Aorta (tissue), 5 donors: Measurements from ENCODE around the gene CLEC4F. TPM values are rescaled to one million over a fixed set of nuclear protein-coding genes. Genes with fewer than 3 reads are reported as not detected.

Source experiments
- ATAC-seq: fragments of 200-7000 bp; cut with Tn5 transposase; one replicate; pipeline ENCODE4 v1.9.1; 2022; ENCODE audit warnings: moderate library complexity; ENCODE audit not compliant: low FRiP score
- DNase-seq, 2 donors: peaks; one replicate each; pipeline ENCODE4 v3.0.0-alpha.2; 2020
- H3K27ac ChIP-seq, 2 donors: one replicate each; pipeline ENCODE4 v1.5.1; 2013; ENCODE audit warnings: low read length in 2 of 2, mild to moderate bottlenecking in 2 of 2, moderate library complexity in 2 of 2, control low read depth in 1 of 2, inconsistent platforms in 1 of 2, low read depth in 1 of 2
- H3K27me3 ChIP-seq, 2 donors: one replicate each; pipeline ENCODE4 v1.6.1; 2013; ENCODE audit warnings: control low read depth in 1 of 2, low read length in 1 of 2, mild to moderate bottlenecking in 1 of 2, moderate library complexity in 1 of 2; ENCODE audit not compliant: insufficient read depth in 2 of 2, control insufficient read depth in 1 of 2
- H3K36me3 ChIP-seq, 2 donors: one replicate each; pipeline ENCODE4 v1.6.1; 2013; ENCODE audit warnings: control low read depth in 1 of 2, low read length in 1 of 2, mild to moderate bottlenecking in 1 of 2; ENCODE audit not compliant: insufficient read depth in 2 of 2, control insufficient read depth in 1 of 2
- H3K4me1 ChIP-seq, 2 donors: one replicate each; pipeline ENCODE4 v1.6.1; 2013; ENCODE audit warnings: low read length in 2 of 2, control low read depth in 1 of 2, mild to moderate bottlenecking in 1 of 2, moderate library complexity in 1 of 2; ENCODE audit not compliant: insufficient read depth in 2 of 2, control insufficient read depth in 1 of 2
- H3K4me3 ChIP-seq, 2 donors: one replicate each; pipeline ENCODE4 v1.5.1; 2013; ENCODE audit warnings: low read length in 2 of 2, control low read depth in 1 of 2, mild to moderate bottlenecking in 1 of 2
- H3K9me3 ChIP-seq: one replicate; pipeline ENCODE4 v1.6.1; 2013; ENCODE audit warnings: mild to moderate bottlenecking, low read length; ENCODE audit not compliant: control insufficient read depth
- WGBS, 2 donors: extraction: QIAGEN DNeasy Blood & Tissue Kit; methylation state at CpG; one replicate each; pipeline ENCODE4 v1.1.7; 2013; 5-methylcytosine and 5-hydroxymethylcytosine counted together
- intact Hi-C, 2 donors: fragments of 100-400 bp; cut with DNase I; formaldehyde crosslinking; loops; one replicate each; pipeline versions ENCODE4 v1.14.2 to v1.15.0; 2022
- polyA plus RNA-seq, 2 donors: library from polyadenylated mRNA; stranded (reverse); fragments of 200-250 nt; gene quantifications; one replicate each; pipeline ENCODE4 v1.2.3, GENCODE V29; 2013
- total RNA-seq, 2 donors: library from RNA; stranded (reverse); fragmentation: NEBNext Ultra II Directional; extraction: Animal tissue kit (Norgen Biotek cat#: 25700); gene quantifications; one replicate each; pipeline ENCODE4 v1.2.1, GENCODE V29; 2021
- donor health status: healthy with polysubstance abuse.
- donor health status: Bipolar disorder and iron deficiency.
- donor health status: DM: no; HTN: no; CAD: no.
- donor health status: DM: no; HTN: no; CAD: no.
- donor health status: DM: yes; HTN: yes; CAD: no.

Gene CLEC4F
- total and polyA plus RNA-seq, 4 donors = 0.72 TPM; not detected in 3

DNA sequence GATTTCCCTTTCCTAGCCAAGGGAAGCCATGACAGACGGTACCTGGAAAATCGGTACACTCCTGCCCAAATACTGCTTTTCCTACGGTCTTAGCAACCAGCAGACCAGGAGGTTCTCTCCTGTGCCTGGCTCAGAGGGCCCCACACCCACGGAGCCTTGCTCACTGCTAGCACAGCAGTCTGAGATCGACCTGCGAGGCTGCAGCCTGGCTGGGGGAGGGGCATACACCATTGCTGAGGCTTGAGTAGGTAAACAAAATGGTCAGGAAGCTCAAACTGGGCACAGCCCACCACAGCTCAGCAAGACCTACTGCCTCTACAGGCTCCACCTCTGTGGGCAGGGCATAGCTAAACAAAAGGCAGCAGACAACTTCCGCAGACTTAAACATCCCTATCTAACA lies 22.0 kb upstream of the CLEC4F start:
- no peaks in the 10 kb centered on the region for H3K27me3 ChIP-seq

DNA sequence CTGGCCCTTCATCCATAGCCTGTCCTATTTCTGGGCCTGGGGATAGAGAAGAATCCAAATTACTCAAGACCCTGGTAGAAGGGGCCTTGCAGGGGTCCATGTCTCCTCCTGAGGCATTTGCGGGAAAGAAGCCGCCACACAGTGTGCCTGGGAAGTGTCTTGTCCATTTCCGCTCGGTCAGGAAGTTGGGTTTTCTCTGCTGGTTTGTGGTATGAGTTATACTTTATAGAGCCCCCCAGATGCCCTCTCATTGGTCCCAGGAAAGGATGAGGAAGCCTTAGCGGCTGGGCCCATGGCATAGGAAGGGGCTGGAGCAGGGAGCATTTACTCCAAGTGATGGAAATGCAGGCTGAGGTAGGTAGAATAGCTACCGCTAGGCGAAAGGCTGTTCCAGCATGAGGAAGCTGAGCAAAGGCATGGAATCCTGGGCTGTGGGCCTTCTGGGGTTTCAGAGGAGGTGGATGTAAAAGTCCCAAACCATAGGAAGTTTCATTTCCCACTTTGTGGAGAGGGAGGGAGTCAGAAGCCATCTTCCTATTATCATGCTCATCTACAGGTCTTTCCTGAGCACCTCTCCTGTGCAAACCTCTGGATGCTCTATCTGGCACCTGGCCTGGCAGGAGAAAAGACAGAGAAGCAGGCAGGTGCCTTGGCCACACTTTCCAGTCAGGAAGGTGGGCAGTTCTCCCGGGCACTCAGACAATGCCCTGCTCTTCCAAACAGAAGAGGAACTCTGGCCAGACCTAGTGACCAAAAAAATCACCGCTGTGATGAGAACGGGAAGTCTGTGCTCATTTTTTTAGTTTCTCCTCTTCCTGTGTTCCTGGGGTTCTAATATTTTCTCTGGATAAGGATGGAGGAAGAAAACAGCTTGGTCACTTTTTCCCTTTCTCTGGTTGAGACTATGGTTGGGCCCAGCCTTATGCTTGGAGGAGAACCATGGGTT lies 17.9 kb upstream of the CLEC4F start:
- DNase-seq = no peak
- Histone ChIP-seq H3K27me3 (no peaks in the 10 kb centered on the region), H3K4me1 (no peaks in the 10 kb centered on the region), H3K36me3 (no peaks in the 10 kb centered on the region), H3K27ac (no peak overlapping the region), H3K9me3 (no peaks in the 10 kb centered on the region), H3K4me3 (no peak overlapping the region)
- WGBS, 2 donors = 86 to 88% methylated on average over 10 of the region's 10 CpGs
- ATAC-seq = no peak
- intact Hi-C loops = loop anchor here in 1 of 2 donors (2.0 kb wide), 1 partner anchor 27 kb away; no protein-coding TSS in a partner anchor

More for the DNA sequence above, 22.0 kb upstream of the CLEC4F start:
- WGBS, 2 donors = 81 to 82% methylated on average over 7 of the region's 7 CpGs
- H3K4me3 ChIP-seq = no peak overlapping the region
- DNase-seq (peak in 1 of 2 donors; percentile 36), ATAC-seq (no peak)
- intact Hi-C loops = no loop called here
- no peaks in the 10 kb centered on the region for H3K36me3 ChIP-seq
- H3K27ac ChIP-seq = no peak overlapping the region
- H3K9me3 ChIP-seq = no peaks in the 10 kb centered on the region
- H3K4me1 ChIP-seq = no peaks in the 10 kb centered on the region

DNA sequence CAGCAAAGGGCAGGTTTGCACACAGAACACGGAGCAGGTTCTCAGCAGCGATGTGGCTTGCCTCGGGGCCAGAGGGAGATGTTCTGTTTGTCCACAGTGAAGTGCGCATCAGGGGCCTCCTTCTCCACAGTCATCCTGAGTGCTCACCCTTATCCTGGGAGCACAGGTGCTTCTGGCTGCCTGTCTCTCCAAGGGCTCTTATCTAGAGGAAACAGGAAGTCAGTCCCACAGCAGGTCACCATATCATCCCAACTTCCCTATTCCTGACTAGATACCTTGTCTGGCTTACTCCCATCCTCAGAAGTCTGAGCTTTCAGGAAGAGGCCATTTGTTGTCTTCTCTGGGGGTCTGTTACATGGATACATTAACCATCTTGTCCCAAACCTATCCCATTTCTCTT lies 15.2 kb upstream of the CLEC4F start, which contains the start of gene CD207:
TSS of gene CD207 (minus strand) at position 174 of the 400 bp plus-strand sequence. CDS start at position 134, 40 bp downstream.
- DNase-seq (no peak), ATAC-seq (no peak)
- H3K4me1 ChIP-seq = no peaks in the 10 kb centered on the region
- whole genome bisulfite sequencing, 2 donors = 90% methylated on average over 4 of the region's 4 CpGs
- no peak within 1 kb of the TSS for H3K27ac ChIP-seq
- H3K36me3 ChIP-seq = no peaks in the 10 kb centered on the region
- intact Hi-C loops = no loop called here
- no peaks in the 10 kb centered on the region for H3K9me3 ChIP-seq
- H3K4me3 ChIP-seq = no peak within 1 kb of the TSS
- H3K27me3 ChIP-seq = no peaks in the 10 kb centered on the region

DNA sequence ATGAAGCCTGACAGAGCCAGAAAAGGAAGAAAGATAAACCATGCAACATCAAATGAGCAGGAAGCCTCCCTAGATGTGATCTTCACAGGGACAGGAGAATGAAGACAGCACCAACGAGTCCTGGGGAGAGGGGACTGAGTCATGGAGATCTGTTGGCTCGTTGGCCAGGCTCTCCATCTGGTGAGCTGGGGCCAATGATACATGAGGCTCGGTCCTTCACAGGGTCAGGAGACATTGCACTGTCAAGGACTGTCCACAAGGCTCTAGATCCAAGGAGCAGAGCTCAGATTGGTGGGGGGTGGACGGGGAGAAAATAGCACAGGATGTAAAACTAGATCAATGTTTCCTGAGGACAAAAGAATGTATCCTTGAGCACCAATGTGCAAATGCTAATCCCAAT lies 14.5 kb upstream of the CLEC4F start:
- no peaks in the 10 kb centered on the region for H3K27me3 ChIP-seq
- intact Hi-C loops = no loop called here
- 72 to 73% methylated on average over 4 of the region's 4 CpGs for WGBS, 2 donors

DNA sequence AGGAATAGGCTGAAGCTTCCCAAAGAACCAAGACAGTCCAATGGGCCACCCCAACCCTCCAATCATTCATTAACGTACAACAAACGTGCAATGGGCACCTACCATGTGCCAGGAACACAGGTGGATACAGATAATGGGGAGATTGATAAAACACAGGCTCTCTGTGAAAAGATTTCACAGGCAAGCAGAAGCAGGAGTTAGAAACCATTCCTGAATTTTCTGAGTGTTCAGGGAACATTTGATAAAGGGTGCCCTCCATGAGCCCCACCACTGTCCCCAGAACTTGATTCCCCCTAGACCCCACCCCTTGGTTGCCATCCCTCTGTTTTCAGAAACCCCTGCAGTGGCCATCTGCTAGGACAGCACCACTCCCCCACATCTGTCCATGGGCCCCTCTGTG lies 13.7 kb upstream of the CLEC4F start:
- intact Hi-C loops = no loop called here
- Histone ChIP-seq H3K27me3 (no peaks in the 10 kb centered on the region), H3K4me3 (no peak overlapping the region), H3K27ac (no peak overlapping the region), H3K36me3 (no peaks in the 10 kb centered on the region), H3K9me3 (no peaks in the 10 kb centered on the region), H3K4me1 (no peaks in the 10 kb centered on the region)
- WGBS, 2 donors = 78 to 82% methylated on average over 2 of the region's 2 CpGs
- no peak for ATAC-seq
- DNase-seq = no peak

More for the DNA sequence above, 14.5 kb upstream of the CLEC4F start:
- no peaks in the 10 kb centered on the region for H3K9me3 ChIP-seq
- no peaks in the 10 kb centered on the region for H3K36me3 ChIP-seq
- no peak for ATAC-seq
- no peak for DNase-seq
- no peaks in the 10 kb centered on the region for H3K4me1 ChIP-seq
- H3K27ac ChIP-seq = no peak overlapping the region
- H3K4me3 ChIP-seq = no peak overlapping the region

DNA sequence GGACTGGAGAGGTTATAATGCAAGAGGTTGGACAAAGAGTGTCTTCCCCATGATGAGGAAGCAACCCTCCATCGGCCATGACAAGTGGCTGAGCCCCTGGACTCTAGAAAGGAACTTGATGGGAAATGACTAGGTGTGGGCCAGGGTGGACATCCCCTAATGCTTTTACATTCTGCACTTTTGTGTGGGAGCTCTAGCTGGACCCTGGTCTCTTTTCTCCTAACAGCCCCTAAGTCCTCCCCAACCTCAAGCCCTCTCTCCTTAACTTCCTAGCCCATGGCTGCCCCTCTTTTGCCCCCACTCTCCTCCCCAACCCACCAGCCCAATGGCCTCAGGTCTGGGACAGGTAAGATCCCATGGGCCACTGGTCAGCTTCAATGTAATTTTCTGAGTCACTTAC lies 12.8 kb upstream of the CLEC4F start:
- no peak overlapping the region for H3K4me3 ChIP-seq
- DNase-seq (no peak), ATAC-seq (no peak)
- H3K27me3 ChIP-seq = no peaks in the 10 kb centered on the region
- no peaks in the 10 kb centered on the region for H3K4me1 ChIP-seq
- intact Hi-C loops = no loop called here
- no peak overlapping the region for H3K27ac ChIP-seq
- no peaks in the 10 kb centered on the region for H3K36me3 ChIP-seq
- no peaks in the 10 kb centered on the region for H3K9me3 ChIP-seq
- 77 to 88% methylated on average over 1 of the region's 1 CpG for WGBS, 2 donors

DNA sequence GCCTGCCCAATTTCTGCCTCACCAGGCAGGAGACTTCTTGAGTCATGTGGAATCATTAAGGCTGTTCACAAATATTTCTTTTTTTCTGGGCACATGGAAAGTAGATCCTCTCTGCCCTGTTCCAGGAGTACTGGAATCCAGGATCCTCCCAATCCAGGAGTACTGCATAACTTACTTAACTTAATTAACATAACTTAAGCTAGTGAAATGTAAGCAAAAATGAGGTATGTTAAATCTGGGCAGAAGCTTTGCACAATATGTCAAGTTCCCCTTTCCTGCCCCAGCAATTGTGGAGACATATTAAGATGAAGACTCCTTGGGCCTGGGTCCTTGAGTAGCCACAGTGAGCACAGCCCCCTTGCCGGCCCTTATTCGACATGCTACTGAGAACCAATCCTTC lies 12.0 kb upstream of the CLEC4F start:
- WGBS, 2 donors = 92 to 95% methylated on average over 2 of the region's 2 CpGs
- no peak overlapping the region for H3K27ac ChIP-seq
- H3K4me1 ChIP-seq = no peaks in the 10 kb centered on the region
- DNase-seq = no peak
- intact Hi-C loops = no loop called here
- H3K4me3 ChIP-seq = no peak overlapping the region
- no peak for ATAC-seq
- no peaks in the 10 kb centered on the region for H3K36me3 ChIP-seq
- no peaks in the 10 kb centered on the region for H3K27me3 ChIP-seq
- no peaks in the 10 kb centered on the region for H3K9me3 ChIP-seq

DNA sequence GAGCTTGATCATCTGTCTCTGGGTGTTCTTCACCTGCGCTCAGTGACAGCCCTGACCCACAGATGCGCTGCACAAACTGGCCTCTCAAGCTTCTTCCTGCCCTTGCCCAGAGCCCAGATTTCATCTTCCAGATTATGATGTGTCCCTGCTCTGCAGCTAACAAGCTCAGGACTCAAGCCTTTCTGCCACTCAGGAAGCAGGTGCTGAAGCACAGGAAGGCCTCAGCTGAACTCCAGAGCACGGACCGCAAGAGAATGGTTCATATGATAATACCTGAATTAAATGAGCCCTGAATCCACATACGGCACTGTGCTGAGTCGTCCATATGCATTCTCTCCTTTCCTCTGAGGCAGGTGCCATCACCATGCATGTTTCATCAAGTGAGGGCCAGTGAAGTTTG lies 11.5 kb upstream of the CLEC4F start:
- intact Hi-C loops = no loop called here
- DNase-seq (no peak), ATAC-seq (no peak)
- H3K4me3 ChIP-seq = no peak overlapping the region
- H3K9me3 ChIP-seq = no peaks in the 10 kb centered on the region
- H3K27me3 ChIP-seq = no peaks in the 10 kb centered on the region
- no peak overlapping the region for H3K27ac ChIP-seq
- no peaks in the 10 kb centered on the region for H3K4me1 ChIP-seq
- 92% methylated on average over 6 of the region's 6 CpGs for WGBS, 2 donors
- no peaks in the 10 kb centered on the region for H3K36me3 ChIP-seq

DNA sequence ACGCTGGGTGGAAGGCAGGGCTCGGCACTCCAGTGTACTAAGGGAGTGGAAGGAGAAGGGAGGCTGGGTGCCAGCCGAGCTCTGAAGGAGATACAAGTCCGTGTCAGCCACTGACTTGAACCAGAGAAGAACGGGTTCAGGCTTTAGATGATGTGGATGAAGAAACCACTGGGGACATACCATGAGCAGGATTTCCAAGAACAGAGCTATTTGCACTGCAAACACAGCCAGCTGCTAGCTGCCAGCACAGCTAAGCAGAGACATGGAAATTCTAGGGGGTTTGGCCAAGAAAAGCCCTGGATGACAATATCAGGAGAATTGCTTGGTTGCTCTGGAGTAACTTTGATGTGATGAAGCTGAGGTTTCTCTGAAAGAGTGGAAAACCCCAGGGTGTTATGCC lies 10.0 kb upstream of the CLEC4F start:
- 14 to 24% methylated on average over 5 of the region's 5 CpGs for WGBS, 2 donors
- intact Hi-C loops = no loop called here
- Histone ChIP-seq H3K27ac (no peak overlapping the region), H3K9me3 (no peaks in the 10 kb centered on the region), H3K4me1 (no peaks in the 10 kb centered on the region), H3K4me3 (no peak overlapping the region), H3K36me3 (no peaks in the 10 kb centered on the region), H3K27me3 (no peaks in the 10 kb centered on the region)
- peak; percentile 65 for ATAC-seq
- no peak for DNase-seq
